GM12865 (cell line): ENCODE data around the gene LAMTOR4.

ENCODE experiments used
- DNase-seq: peaks from one replicate; pipeline ENCODE4 v3.0.0; 2010; ENCODE audit warnings: low read depth
- H3K4me3 ChIP-seq: 2 replicates; pipeline ENCODE4 v1.5.1; 2011; ENCODE audit warnings: mild to moderate bottlenecking, low read depth, low read length, control low read depth
- CTCF ChIP-seq: IDR thresholded peaks from 2 replicates; pipeline ENCODE4 v1.5.1; 2011; ENCODE audit warnings: low read length, control low read depth, low read depth, inconsistent platforms; ENCODE audit not compliant: insufficient read depth; ENCODE audit errors: missing control alignments

Gene LAMTOR4

GRCh38 chr7:100106633-100107032 lies 42.1 kb upstream of the LAMTOR4 start:
- no peak for TF ChIP-seq CTCF
- H3K4me3 ChIP-seq = no peak overlapping the region
- DNase-seq = no peak

- DNase-seq = no peak
- TF ChIP-seq CTCF = no peak
- no peak overlapping the region for H3K4me3 ChIP-seq
Measured at GRCh38 chr7:100107125-100107737, 41.5 kb upstream of the LAMTOR4 start.

- no peak for DNase-seq
- H3K4me3 ChIP-seq = no peak overlapping the region
- no peak for TF ChIP-seq CTCF
Measured at GRCh38 chr7:100107890-100108289, 40.8 kb upstream of the LAMTOR4 start.

- no peak for TF ChIP-seq CTCF
- H3K4me3 ChIP-seq = no peak overlapping the region
Measured at GRCh38 chr7:100109521-100110163, 39.1 kb upstream of the LAMTOR4 start.

GRCh38 chr7:100111156-100111555 lies 37.6 kb upstream of the LAMTOR4 start:
- no peak for DNase-seq
- no peak overlapping the region for H3K4me3 ChIP-seq
- no peak for TF ChIP-seq CTCF

More at GRCh38 chr7:100109521-100110163, 39.1 kb upstream of the LAMTOR4 start:
- no peak for DNase-seq

GRCh38 chr7:100111914-100112313 lies 36.8 kb upstream of the LAMTOR4 start:
- DNase-seq = no peak
- no peak for TF ChIP-seq CTCF
- no peak overlapping the region for H3K4me3 ChIP-seq

- no peak for TF ChIP-seq CTCF
- no peak overlapping the region for H3K4me3 ChIP-seq
- DNase-seq = no peak
Measured at GRCh38 chr7:100115026-100115425, 33.7 kb upstream of the LAMTOR4 start.
